Measurements from ENCODE around the gene YIPF5. TPM values are rescaled to one million over a fixed set of nuclear protein-coding genes. Genes with fewer than 3 reads are reported as not detected.

YIPF5 gene
- total RNA-seq, 4 donors from 2014 or later, result 29.6 to 47.9 (median 39.8) TPM

- TF ChIP-seq CTCF (IDR thresholded peaks at IDR 0.05; ENCODE audit: low read depth), result no peak
Measured at GRCh38 chr5:144114571-144114970, 55.9 kb downstream of the YIPF5 start.

Small RNA genes lying within 50 kb of the gene (small RNA-seq; reads per million reads assigned to genes)
- gene RN7SL87P, result not detected

Other genes with a start within 250 kb of the YIPF5 start
- gene KCTD16, start 214 bp upstream of the YIPF5 start, total RNA-seq, result under 1 TPM in 3 of 4 donors, not detected in 1; under 0.01 to 0.19 (median 0.17) TPM

All from subcutaneous adipose tissue (tissue), 4 donors.